ENCODE data around the gene MCTP2.
A peak's percentile ranks its signal among the peaks of the same experiment; 100 is the strongest.

The MCTP2 gene

DNA sequence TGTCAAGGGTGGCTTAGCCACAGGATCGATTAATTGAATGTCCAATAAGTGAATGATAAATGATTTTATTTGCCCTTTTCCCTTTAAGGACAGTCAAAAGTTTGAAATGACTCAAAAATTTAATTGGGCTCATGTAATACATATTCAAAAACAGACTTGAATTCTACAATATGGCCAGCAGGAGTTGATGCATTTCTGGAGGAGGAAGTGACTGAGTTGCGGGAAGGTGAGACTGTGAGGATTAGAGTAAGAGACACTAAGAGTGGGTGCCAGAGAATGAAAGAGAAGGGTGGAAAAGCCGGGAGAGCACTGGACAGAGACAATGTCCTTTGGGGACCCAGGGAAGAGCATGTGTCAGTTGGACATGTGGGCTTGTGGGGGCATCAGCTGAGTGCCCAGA, 83.3 kb downstream of the MCTP2 start:
- TF ChIP-seq POLR2A (IDR thresholded peaks at IDR 0.05; ENCODE audit: low read depth, low read length) (no peak), TAF1 (IDR thresholded peaks at IDR 0.05; ENCODE audit: borderline replicate concordance, low read depth, low read length) (no peak), POLR2AphosphoS5 (IDR thresholded peaks at IDR 0.05; ENCODE audit: low read depth, low read length) (no peak)
- no peak for DNase-seq (ENCODE audit: insufficient read length)
- no peak for FAIRE-seq

DNA sequence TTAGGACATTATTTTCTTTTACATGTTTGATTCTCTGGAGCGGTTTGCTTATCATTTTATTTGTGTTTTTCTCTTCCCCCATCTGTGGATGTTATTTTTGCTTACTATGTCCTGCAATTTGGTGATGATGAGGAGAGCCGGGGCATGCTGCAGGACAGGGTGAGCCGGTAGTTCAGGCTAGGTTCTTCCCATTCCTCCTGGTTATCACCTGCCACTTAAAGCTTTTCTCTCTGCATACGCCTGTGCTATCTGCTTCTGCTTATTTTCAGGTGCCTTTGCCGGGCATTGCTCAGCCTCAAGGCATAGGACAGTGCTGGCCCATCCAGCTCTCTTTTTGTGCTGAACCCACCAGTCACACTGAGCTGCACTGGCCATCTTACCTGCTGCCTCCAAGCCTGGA, 85.8 kb downstream of the MCTP2 start:
- FAIRE-seq (no peak), DNase-seq (ENCODE audit: insufficient read length) (no peak)
- no peak for TF ChIP-seq POLR2A (IDR thresholded peaks at IDR 0.05; ENCODE audit: low read depth, low read length)
- TF ChIP-seq TAF1 (IDR thresholded peaks at IDR 0.05; ENCODE audit: borderline replicate concordance, low read depth, low read length) = no peak
- no peak for TF ChIP-seq POLR2AphosphoS5 (IDR thresholded peaks at IDR 0.05; ENCODE audit: low read depth, low read length)

DNA sequence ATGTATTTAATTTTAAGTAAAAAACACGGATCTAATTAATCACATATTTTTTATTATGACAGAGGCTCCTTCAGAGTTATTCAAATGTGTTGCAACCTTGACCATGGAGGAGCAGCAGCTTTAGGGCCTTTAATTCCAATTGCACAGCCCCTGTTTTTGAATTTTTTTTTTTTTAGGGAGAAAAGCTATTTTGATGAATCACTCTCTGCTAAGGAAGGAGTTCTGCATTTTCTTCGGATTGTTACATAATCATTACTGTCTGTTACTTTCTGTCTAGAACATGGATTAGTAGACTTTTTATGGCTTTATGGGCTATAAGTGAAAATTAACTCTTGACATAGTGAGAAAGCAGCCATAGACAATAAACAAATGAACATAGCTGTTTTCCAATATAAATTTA, 90.8 kb downstream of the MCTP2 start:
- TF ChIP-seq TAF1 (IDR thresholded peaks at IDR 0.05; ENCODE audit: borderline replicate concordance, low read depth, low read length) (no peak), POLR2A (IDR thresholded peaks at IDR 0.05; ENCODE audit: low read depth, low read length) (no peak)
- FAIRE-seq = no peak
- DNase-seq (ENCODE audit: insufficient read length) = no peak

DNA sequence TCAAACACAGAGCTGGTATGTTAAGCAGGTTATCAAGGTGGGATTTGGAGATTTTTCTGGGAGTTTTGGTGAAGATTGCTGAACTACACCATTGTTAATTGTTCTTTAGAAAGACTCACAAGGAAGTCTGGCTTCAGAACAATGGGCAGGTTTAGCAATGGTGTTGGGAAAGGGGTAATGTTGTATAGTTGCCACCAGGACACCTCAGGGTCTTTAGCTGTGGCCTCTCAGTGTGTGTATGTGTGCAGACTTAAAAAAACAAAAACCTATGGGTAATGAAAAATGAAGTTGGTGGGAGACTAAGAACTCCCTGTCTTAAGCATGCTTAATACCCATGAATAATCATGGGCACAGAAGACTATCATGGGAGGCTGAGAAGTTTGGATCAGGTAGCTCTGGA, 91.7 kb downstream of the MCTP2 start:
- FAIRE-seq (no peak), DNase-seq (ENCODE audit: insufficient read length) (no peak)
- TF ChIP-seq POLR2A (IDR thresholded peaks at IDR 0.05; ENCODE audit: low read depth, low read length) = no peak
- TF ChIP-seq TAF1 (IDR thresholded peaks at IDR 0.05; ENCODE audit: borderline replicate concordance, low read depth, low read length) = no peak
- no peak for TF ChIP-seq POLR2AphosphoS5 (IDR thresholded peaks at IDR 0.05; ENCODE audit: low read depth, low read length)

DNA sequence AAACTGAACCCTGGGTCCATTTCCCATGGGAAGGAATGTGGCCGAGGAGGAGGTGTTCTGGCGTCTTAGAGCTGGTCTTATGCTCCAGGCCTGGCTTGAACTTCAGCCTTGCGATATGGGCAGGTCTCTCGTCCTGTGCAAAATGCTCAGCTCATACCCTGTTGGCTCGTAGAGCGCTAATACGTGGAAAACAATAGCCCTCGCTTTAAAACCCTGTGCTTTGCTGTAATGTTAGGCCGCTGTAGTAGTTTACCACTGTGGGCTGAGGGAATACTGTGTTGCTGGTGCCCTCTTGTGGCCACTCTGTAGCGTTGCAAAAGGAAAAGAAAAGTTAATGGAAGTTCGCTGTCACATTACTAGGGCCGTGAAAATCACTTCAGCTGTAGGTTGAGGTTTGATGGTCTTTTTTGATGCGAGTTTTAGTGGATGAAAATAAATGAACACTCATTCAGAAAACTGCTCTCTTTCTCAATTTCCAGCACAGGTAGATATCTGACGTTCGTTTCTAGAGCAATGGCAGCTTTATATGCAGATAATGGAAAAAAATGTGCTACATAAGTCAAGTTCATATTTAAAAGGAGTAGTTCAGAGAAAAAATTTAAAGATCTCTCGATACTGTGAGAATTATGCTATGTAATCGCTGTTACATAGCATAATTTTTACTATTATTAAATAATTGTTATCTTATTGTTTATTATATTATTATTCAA, 92.9 kb downstream of the MCTP2 start:
- FAIRE-seq (peak; percentile 92), DNase-seq (ENCODE audit: insufficient read length) (peak; percentile 19)
- TF ChIP-seq TAF1 (IDR thresholded peaks at IDR 0.05; ENCODE audit: borderline replicate concordance, low read depth, low read length) (no peak), POLR2A (IDR thresholded peaks at IDR 0.05; ENCODE audit: low read depth, low read length) (no peak), POLR2AphosphoS5 (IDR thresholded peaks at IDR 0.05; ENCODE audit: low read depth, low read length) (no peak)

DNA sequence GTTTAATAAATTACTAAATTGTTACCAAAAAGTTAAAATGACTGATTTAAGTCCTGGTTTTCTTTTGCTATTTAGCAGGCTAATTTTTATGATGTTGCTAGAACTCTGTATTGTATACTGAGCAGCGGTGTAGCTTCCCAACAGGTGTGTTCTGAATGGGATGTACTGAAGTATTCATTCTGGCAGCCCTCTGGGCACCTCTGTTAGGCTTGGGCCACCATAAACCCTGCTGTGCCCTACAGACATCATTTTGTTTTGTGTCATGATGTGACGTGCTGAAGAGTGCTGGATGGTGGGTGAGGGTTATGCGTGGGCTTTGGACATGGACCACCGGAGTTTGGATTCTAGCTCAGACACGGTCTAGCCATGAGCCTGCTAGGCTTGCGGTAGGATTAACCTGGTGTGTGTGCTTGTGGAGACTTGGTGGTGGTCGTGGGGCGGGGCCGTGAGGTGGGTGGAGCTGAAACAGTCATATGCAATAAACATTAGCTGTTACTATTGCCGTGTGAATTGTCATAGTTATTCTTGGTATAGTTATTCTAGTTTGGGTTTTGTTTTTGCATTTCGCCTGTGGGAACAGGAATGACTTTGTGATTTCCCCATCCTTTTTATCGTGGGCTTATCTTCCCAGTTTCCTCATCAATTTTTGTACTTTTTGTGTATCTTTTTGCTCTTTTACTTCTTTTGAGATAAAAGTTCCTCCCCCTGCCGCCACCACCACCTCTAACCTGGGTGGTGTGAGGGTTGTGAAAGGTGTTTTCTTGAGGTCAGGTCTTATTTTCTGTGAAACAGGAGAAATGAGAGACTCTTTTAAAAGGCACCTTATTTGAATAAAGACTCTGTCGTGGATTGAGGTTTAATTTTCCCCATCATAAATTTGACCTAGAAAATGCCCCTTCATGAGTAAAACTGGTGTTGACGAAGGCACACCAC, 93.7 kb downstream of the MCTP2 start:
- TF ChIP-seq POLR2A (IDR thresholded peaks at IDR 0.05; ENCODE audit: low read depth, low read length) = no peak
- TF ChIP-seq TAF1 (IDR thresholded peaks at IDR 0.05; ENCODE audit: borderline replicate concordance, low read depth, low read length) = no peak
- TF ChIP-seq POLR2AphosphoS5 (IDR thresholded peaks at IDR 0.05; ENCODE audit: low read depth, low read length) = no peak
- no peak for DNase-seq (ENCODE audit: insufficient read length)
- FAIRE-seq = no peak

DNA sequence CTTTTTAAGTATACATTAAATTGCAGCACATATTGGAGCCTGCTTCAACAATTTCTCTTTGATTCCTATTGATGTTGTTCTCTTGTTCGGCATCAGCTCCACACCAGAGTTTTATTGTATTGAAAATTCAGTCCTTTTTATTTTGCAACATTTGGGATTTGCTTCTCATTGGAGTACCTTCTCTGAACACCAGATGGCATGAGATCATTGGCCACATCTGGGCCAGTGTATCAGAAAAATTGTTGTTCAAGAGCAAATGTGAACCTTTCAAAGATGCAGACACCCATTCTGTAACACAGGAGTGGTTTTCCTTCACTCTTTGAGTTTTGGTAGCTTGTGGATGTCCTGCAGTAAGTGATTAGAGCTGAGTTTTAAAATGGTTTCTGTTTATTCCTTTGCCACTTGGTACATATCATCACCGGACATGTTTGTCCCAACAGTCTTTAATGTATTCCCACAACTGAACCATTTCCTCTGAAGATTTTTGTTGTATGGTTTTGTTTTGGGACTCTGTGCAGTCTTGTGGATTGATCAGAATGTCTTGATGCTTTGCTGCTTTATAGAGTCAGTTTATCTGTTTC, 96.1 kb downstream of the MCTP2 start:
- DNase-seq (ENCODE audit: insufficient read length) = no peak
- TF ChIP-seq POLR2AphosphoS5 (IDR thresholded peaks at IDR 0.05; ENCODE audit: low read depth, low read length) (no peak), POLR2A (IDR thresholded peaks at IDR 0.05; ENCODE audit: low read depth, low read length) (no peak), TAF1 (IDR thresholded peaks at IDR 0.05; ENCODE audit: borderline replicate concordance, low read depth, low read length) (no peak)
- no peak for FAIRE-seq

DNA sequence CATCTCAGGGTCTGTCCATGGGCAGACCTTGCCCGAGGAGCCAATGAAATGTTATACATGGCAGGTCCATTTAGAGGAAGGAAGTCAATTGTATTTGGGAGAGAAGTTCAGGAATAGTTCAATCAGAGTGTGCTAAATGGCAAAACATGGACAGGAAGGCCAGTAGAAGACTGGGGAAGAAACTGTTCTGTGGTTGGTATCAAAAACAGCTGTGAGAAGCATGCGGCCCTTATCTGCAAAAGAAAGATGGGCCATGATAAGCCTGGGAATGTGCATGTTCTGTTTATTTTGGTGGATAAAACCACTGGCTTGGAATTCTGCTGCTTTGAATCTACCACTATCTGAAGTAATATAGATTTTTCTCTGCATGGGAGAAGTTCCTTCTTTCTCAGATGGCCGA, 100.4 kb downstream of the MCTP2 start:
- FAIRE-seq (no peak), DNase-seq (ENCODE audit: insufficient read length) (no peak)
- TF ChIP-seq TAF1 (IDR thresholded peaks at IDR 0.05; ENCODE audit: borderline replicate concordance, low read depth, low read length) (no peak), POLR2AphosphoS5 (IDR thresholded peaks at IDR 0.05; ENCODE audit: low read depth, low read length) (no peak), POLR2A (IDR thresholded peaks at IDR 0.05; ENCODE audit: low read depth, low read length) (no peak)

DNA sequence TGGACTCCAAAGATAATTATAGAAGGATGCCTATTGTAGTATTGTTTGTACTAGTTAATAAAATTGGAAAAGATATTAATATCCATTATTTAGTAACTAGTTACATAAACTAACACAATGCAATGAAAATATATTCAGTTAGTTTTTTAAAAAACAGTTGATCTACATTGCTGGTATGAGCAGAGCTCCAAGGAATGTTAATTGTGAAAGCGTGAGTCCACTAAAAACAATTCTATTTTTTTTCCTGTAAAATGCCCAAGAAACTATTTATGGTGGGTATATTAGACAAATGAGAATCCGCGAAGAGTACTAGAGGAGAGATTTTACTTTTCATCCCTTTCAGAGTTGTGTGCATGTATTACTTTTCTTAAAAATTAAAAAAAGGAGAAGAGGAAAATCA, 104.3 kb downstream of the MCTP2 start:
- TF ChIP-seq TAF1 (IDR thresholded peaks at IDR 0.05; ENCODE audit: borderline replicate concordance, low read depth, low read length) (no peak), POLR2AphosphoS5 (IDR thresholded peaks at IDR 0.05; ENCODE audit: low read depth, low read length) (no peak), POLR2A (IDR thresholded peaks at IDR 0.05; ENCODE audit: low read depth, low read length) (no peak)
- DNase-seq (ENCODE audit: insufficient read length) (no peak), FAIRE-seq (no peak)

DNA sequence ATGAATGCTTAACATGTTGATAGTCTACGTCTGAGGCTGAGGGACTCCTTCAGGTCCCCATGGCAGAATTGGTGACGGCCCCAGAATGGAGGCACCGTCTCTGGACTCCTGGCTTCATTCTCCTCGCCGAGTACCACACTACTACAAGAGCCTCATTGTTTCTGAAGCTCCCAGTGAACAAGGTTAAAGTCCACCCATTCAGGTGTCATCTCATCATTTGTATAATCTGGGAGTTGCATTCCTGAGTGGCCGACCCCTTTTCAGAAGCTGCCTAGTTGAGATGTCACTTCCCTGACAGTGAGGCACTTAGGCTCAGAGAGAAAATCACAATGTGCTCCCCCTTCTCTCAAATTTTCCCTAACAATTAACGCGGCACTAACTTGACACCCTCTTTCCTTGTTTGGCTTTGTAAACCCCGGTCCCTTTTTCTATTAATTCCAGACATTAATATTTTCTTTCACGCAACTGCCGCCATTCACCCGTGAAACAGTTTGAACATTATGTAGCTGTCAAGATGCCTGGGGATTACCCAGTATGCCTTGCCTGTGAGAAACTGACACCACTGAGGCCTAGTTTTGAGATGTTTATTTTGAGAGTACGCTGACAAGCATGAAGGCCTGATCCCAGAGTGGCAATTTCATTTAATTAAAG, 105.6 kb downstream of the MCTP2 start:
- TF ChIP-seq POLR2A (IDR thresholded peaks at IDR 0.05; ENCODE audit: low read depth, low read length) = no peak
- TF ChIP-seq POLR2AphosphoS5 (IDR thresholded peaks at IDR 0.05; ENCODE audit: low read depth, low read length) = no peak
- no peak for TF ChIP-seq TAF1 (IDR thresholded peaks at IDR 0.05; ENCODE audit: borderline replicate concordance, low read depth, low read length)
- DNase-seq (ENCODE audit: insufficient read length) = no peak
- no peak for FAIRE-seq

DNA sequence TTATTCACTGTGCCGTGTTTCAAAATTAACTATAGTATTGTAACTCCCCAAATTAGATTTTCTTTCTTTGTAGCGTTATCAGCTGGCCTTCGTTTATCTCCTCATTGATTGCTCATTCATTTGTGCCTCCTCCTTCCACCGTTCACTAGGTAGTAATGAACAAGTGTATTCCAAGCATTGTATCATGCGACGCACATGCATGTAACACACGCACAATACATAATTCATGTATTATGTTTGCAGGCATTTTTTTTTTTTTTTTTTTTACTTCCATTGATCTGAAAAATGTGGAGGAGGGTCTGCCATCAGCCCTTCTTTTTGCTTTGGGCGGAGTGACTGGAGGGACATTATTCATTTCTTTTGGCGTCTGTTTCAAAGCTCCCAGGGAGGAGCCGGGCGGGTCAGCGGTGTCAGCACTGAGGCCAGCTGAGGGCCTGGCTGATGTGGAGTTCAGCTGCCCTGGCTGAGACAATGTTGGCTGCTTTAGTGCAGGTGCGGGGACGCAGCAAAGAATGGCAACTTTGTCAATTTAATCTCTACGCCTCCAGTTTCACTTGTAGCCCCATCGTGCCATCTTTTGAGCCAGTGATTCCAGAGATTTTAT, 107.0 kb downstream of the MCTP2 start:
- TF ChIP-seq POLR2A (IDR thresholded peaks at IDR 0.05; ENCODE audit: low read depth, low read length) (no peak), POLR2AphosphoS5 (IDR thresholded peaks at IDR 0.05; ENCODE audit: low read depth, low read length) (no peak), TAF1 (IDR thresholded peaks at IDR 0.05; ENCODE audit: borderline replicate concordance, low read depth, low read length) (no peak)
- DNase-seq (ENCODE audit: insufficient read length) (no peak), FAIRE-seq (no peak)

Data from GM12892 (cell line).